ENCODE measurements around the gene CTAGE4. TPM values are rescaled to one million over a fixed set of nuclear protein-coding genes. Genes with fewer than 3 reads are reported as not detected.
"Not testable (repeated sequence)": the region's sequence is repeated elsewhere in the genome, so short reads cannot be mapped to it uniquely, and the experiment has no call there.

CTAGE4 gene
- total and polyA plus RNA-seq, 2 of the 13 experiments (the other 11 are each of a cell fraction or from before 2014, with no cell fraction given), result not detected

DNA sequence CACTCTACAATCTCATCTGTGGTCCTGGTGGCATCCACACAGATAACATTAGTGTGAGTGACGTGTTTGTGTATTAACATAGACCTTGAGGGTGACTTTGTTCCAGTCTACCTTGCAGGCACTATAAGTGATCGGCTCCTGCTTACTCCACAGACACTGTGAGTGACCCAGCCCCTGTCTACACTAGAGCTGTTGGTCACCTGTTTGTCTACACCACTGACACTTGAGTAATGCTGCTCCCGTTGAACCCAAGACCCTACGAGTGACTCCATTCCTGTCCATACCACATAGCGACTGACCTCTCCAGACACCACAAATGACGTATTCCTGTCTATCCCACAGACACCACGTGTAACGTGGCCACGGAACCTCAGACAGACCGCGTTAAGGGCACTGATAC is 10.5 kb downstream of the CTAGE4 start:
- H3K4me3 ChIP-seq (replicated peaks in 1 of 3; ENCODE audit: insufficient read depth in 1 of 3, low read depth in 2 of 3, low read length in 3 of 3); BruUV-seq (replicated peaks); H3K27me3 ChIP-seq (ENCODE audit: control insufficient read depth in 1 of 2, insufficient read depth in 2 of 2, low read length in 2 of 2); CTCF ChIA-PET (ENCODE audit: low intra/inter-chr PET ratio, low total read pairs); DNase-seq (ENCODE audit: low spot score); H3K4me2 ChIP-seq (ENCODE audit: low read depth, low read length); in situ Hi-C loops (cut with HindIII; ENCODE audit: extremely low pct_ligation_motif_present, low pct_unique_long_range_greater_than_20kb); H2AFZ ChIP-seq (ENCODE audit: low read length); FAIRE-seq; H3K79me2 ChIP-seq (ENCODE audit: insufficient read depth, low read length); intact Hi-C loops (cut with micrococcal nuclease; ENCODE audit: unreplicated experiment); H3K4me1 ChIP-seq (ENCODE audit: insufficient read depth, low read length); H3K9ac ChIP-seq (ENCODE audit: insufficient read depth, low read depth, low read length); ATAC-seq; H3K36me3 ChIP-seq (replicated peaks in 1 of 2; ENCODE audit: control insufficient read depth in 1 of 2, insufficient read depth in 2 of 2, low read length in 2 of 2); H3K9me3 ChIP-seq (ENCODE audit: low read length); H3K27ac ChIP-seq (ENCODE audit: extremely low read length, insufficient read depth, low read length); H4K20me1 ChIP-seq (ENCODE audit: insufficient read depth, low read length); POLR2A ChIA-PET: not testable (repeated sequence)
- whole genome bisulfite sequencing (ENCODE audit: low lambda C conversion rate), result no CpG with 5 or more reads among the region's 11 CpGs

GRCh38 chr7:144194453-144194852 is 11.2 kb downstream of the CTAGE4 start:
- WGBS (ENCODE audit: low lambda C conversion rate), result no CpG with 5 or more reads among the region's 6 CpGs
- CTCF ChIA-PET (ENCODE audit: low intra/inter-chr PET ratio, low total read pairs), result not testable (repeated sequence)

DNA sequence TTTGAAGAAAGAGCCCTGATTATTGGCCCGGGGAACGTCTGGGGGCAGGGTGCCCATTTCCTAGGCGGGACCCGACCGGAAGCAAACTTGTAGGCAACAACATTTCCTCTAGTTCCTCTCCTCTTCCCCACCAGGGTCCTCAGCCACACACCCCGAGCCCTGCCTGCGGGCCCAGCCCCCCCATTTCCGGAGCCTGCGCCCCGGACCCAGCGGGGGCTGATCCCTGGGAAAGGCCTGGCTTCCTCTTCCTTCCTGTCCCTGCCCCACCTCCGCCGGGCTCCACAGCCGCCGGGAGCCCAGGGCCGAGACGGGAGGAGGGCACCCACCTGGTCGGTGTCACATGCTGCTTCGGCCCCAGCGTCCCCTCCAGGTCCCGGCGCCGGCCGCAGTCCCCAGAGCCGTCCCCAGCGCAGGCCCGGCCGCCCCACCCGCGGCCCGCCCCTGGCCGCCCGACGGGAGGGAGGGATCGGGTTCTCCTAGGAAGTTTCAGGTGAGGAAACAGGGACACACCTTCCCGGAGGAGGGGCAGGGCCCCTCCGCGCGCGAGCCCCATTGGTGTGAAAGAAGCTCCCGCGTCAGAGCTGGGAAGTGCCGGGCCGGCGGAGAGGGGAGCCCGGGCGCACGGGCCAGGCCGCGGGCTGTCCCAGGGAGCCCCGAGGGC is 12.1 kb downstream of the CTAGE4 start, which contains the start of gene ARHGEF35:
ARHGEF35 (minus strand) TSS at position 622 of the 661 bp plus-strand sequence. CDS start 7,450 bp downstream, outside the sequence.
- H3K4me2 ChIP-seq (ENCODE audit: low read depth, low read length); BruUV-seq (replicated peaks); intact Hi-C loops (cut with micrococcal nuclease; ENCODE audit: unreplicated experiment); CTCF ChIA-PET (ENCODE audit: low intra/inter-chr PET ratio, low total read pairs); H3K36me3 ChIP-seq (replicated peaks in 1 of 2; ENCODE audit: control insufficient read depth in 1 of 2, insufficient read depth in 2 of 2, low read length in 2 of 2); in situ Hi-C loops (cut with HindIII; ENCODE audit: extremely low pct_ligation_motif_present, low pct_unique_long_range_greater_than_20kb); H3K9ac ChIP-seq (ENCODE audit: insufficient read depth, low read depth, low read length); H2AFZ ChIP-seq (ENCODE audit: low read length); FAIRE-seq; H3K9me3 ChIP-seq (ENCODE audit: low read length); H3K27ac ChIP-seq (ENCODE audit: extremely low read length, insufficient read depth, low read length); H3K27me3 ChIP-seq (ENCODE audit: control insufficient read depth in 1 of 2, insufficient read depth in 2 of 2, low read length in 2 of 2); H3K4me1 ChIP-seq (ENCODE audit: insufficient read depth, low read length); H4K20me1 ChIP-seq (ENCODE audit: insufficient read depth, low read length); DNase-seq (ENCODE audit: low spot score); H3K79me2 ChIP-seq (ENCODE audit: insufficient read depth, low read length); POLR2A ChIA-PET; H3K4me3 ChIP-seq (replicated peaks in 1 of 3; ENCODE audit: insufficient read depth in 1 of 3, low read depth in 2 of 3, low read length in 3 of 3): not testable (repeated sequence)
- peak; percentile 81 for ATAC-seq
- no CpG with 5 or more reads among the region's 51 CpGs for WGBS (ENCODE audit: low lambda C conversion rate)

More at GRCh38 chr7:144194453-144194852, 11.2 kb downstream of the CTAGE4 start:
- H3K4me2 ChIP-seq (ENCODE audit: low read depth, low read length); FAIRE-seq; H3K9me3 ChIP-seq (ENCODE audit: low read length); BruUV-seq (replicated peaks); DNase-seq (ENCODE audit: low spot score); H3K4me1 ChIP-seq (ENCODE audit: insufficient read depth, low read length); H3K27me3 ChIP-seq (ENCODE audit: control insufficient read depth in 1 of 2, insufficient read depth in 2 of 2, low read length in 2 of 2); in situ Hi-C loops (cut with HindIII; ENCODE audit: extremely low pct_ligation_motif_present, low pct_unique_long_range_greater_than_20kb); H3K4me3 ChIP-seq (replicated peaks in 1 of 3; ENCODE audit: insufficient read depth in 1 of 3, low read depth in 2 of 3, low read length in 3 of 3); H3K27ac ChIP-seq (ENCODE audit: extremely low read length, insufficient read depth, low read length); intact Hi-C loops (cut with micrococcal nuclease; ENCODE audit: unreplicated experiment); H2AFZ ChIP-seq (ENCODE audit: low read length); H4K20me1 ChIP-seq (ENCODE audit: insufficient read depth, low read length); ATAC-seq; H3K9ac ChIP-seq (ENCODE audit: insufficient read depth, low read depth, low read length); POLR2A ChIA-PET; H3K36me3 ChIP-seq (replicated peaks in 1 of 2; ENCODE audit: control insufficient read depth in 1 of 2, insufficient read depth in 2 of 2, low read length in 2 of 2); H3K79me2 ChIP-seq (ENCODE audit: insufficient read depth, low read length): not testable (repeated sequence)

DNA sequence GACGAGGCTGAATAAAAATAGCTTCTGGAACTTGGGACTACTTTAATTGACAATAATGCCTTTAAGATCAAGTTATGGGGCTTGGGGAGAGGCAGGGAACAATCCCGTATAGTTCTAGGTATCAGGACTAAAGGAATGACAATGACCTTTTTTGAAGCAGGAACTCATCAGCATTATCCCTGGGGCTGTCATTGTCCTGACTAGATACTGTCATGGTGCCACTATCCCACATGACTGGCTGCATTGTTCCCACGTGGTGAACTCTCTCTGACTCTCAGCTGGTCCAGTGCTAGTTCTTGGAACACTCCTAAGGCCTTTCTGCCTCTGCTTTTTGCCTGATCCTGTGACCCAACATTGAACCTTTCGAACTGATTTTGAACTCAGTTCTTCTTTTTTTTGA is 15.7 kb downstream of the CTAGE4 start:
- H4K20me1 ChIP-seq (ENCODE audit: insufficient read depth, low read length); H3K79me2 ChIP-seq (ENCODE audit: insufficient read depth, low read length); FAIRE-seq; POLR2A ChIA-PET; ATAC-seq; H3K9me3 ChIP-seq (ENCODE audit: low read length); H3K27ac ChIP-seq (ENCODE audit: extremely low read length, insufficient read depth, low read length); DNase-seq (ENCODE audit: low spot score); H3K4me1 ChIP-seq (ENCODE audit: insufficient read depth, low read length); intact Hi-C loops (cut with micrococcal nuclease; ENCODE audit: unreplicated experiment); CTCF ChIA-PET (ENCODE audit: low intra/inter-chr PET ratio, low total read pairs); in situ Hi-C loops (cut with HindIII; ENCODE audit: extremely low pct_ligation_motif_present, low pct_unique_long_range_greater_than_20kb); H3K36me3 ChIP-seq (replicated peaks in 1 of 2; ENCODE audit: control insufficient read depth in 1 of 2, insufficient read depth in 2 of 2, low read length in 2 of 2); H3K27me3 ChIP-seq (ENCODE audit: control insufficient read depth in 1 of 2, insufficient read depth in 2 of 2, low read length in 2 of 2); H3K9ac ChIP-seq (ENCODE audit: insufficient read depth, low read depth, low read length); BruUV-seq (replicated peaks); H2AFZ ChIP-seq (ENCODE audit: low read length); H3K4me3 ChIP-seq (replicated peaks in 1 of 3; ENCODE audit: insufficient read depth in 1 of 3, low read depth in 2 of 3, low read length in 3 of 3); H3K4me2 ChIP-seq (ENCODE audit: low read depth, low read length): not testable (repeated sequence)
- 6% methylated on average over 3 of the region's 4 CpGs for WGBS (ENCODE audit: low lambda C conversion rate)

All from HepG2 (cell line).